Astrocyte (in vitro differentiated cells and primary cell): ENCODE data around the gene ALDH3B2. TPM values are rescaled to one million over a fixed set of nuclear protein-coding genes. Genes with fewer than 3 reads are reported as not detected.

ENCODE experiments used
- DNase-seq: peaks from one replicate; pipeline ENCODE4 v3.0.0-alpha.2; 2010; ENCODE audit warnings: low read depth
- FAIRE-seq: peaks from 2 replicates; lab custom pipeline; 2011; peaks lifted over from hg19 to GRCh38; lab: Jason Lieb, UNC
- H2AFZ ChIP-seq: 2 replicates; pipeline ENCODE4 v1.6.0; 2012; ENCODE audit warnings: low read depth, low read length, inconsistent platforms
- H3K27ac ChIP-seq: 2 replicates; pipeline ENCODE4 v1.5.1; 2011; ENCODE audit warnings: low read depth, low read length, inconsistent platforms
- H3K27me3 ChIP-seq: 2 replicates; pipeline ENCODE4 v1.6.0; 2011; ENCODE audit warnings: low read length, inconsistent platforms; ENCODE audit not compliant: insufficient read depth
- H3K36me3 ChIP-seq: 2 replicates; pipeline ENCODE4 v1.5.1; 2011; ENCODE audit warnings: low read length, inconsistent platforms; ENCODE audit not compliant: insufficient read depth
- H3K4me1 ChIP-seq: 2 replicates; pipeline ENCODE4 v1.5.1; 2011; ENCODE audit warnings: low read length, inconsistent platforms; ENCODE audit not compliant: insufficient read depth
- H3K4me2 ChIP-seq: 2 replicates; pipeline ENCODE4 v1.6.0; 2012; ENCODE audit warnings: low read length, inconsistent platforms
- H3K4me3 ChIP-seq: 2 replicates; pipeline ENCODE4 v1.5.1; 2011; ENCODE audit warnings: low read depth, mild to moderate bottlenecking, low read length, inconsistent platforms; ENCODE audit not compliant: insufficient read depth
- H3K79me2 ChIP-seq: 2 replicates; pipeline ENCODE4 v1.6.0; 2012; ENCODE audit warnings: mild to moderate bottlenecking, low read length, inconsistent platforms; ENCODE audit not compliant: insufficient read depth
- H3K9ac ChIP-seq: 2 replicates; pipeline ENCODE4 v1.6.0; 2012; ENCODE audit warnings: mild to moderate bottlenecking, low read length, inconsistent platforms
- H3K9me3 ChIP-seq: 2 replicates; pipeline ENCODE4 v1.5.1; 2012; ENCODE audit warnings: low read depth, mild to moderate bottlenecking, low read length, inconsistent platforms; ENCODE audit not compliant: insufficient read depth
- H4K20me1 ChIP-seq: 2 replicates; pipeline ENCODE4 v1.6.0; 2012; ENCODE audit warnings: low read length, inconsistent platforms; ENCODE audit not compliant: insufficient read depth
- H3K27ac Mint-ChIP-seq: one replicate; pipeline ENCODE4 v1.8.0; 2021; ENCODE audit warnings: mild to moderate bottlenecking, mixed read lengths; ENCODE audit not compliant: unreplicated experiment
- H3K27me3 Mint-ChIP-seq: one replicate; pipeline ENCODE4 v1.8.0; 2021; ENCODE audit warnings: low read depth, mixed read lengths; ENCODE audit not compliant: unreplicated experiment
- H3K36me3 Mint-ChIP-seq: one replicate; pipeline ENCODE4 v1.8.0; 2021; ENCODE audit warnings: low read depth, mixed read lengths; ENCODE audit not compliant: unreplicated experiment
- H3K4me1 Mint-ChIP-seq: one replicate; pipeline ENCODE4 v1.8.0; 2021; ENCODE audit warnings: low read depth, mixed read lengths; ENCODE audit not compliant: unreplicated experiment
- H3K4me3 Mint-ChIP-seq: one replicate; pipeline ENCODE4 v1.8.0; 2021; ENCODE audit warnings: mild to moderate bottlenecking, moderate library complexity, mixed read lengths; ENCODE audit not compliant: unreplicated experiment
- H3K9me3 Mint-ChIP-seq: one replicate; pipeline ENCODE4 v1.8.0; 2021; ENCODE audit warnings: mild to moderate bottlenecking, mixed read lengths; ENCODE audit not compliant: unreplicated experiment
- CTCF ChIP-seq: IDR thresholded peaks from 2 replicates; pipeline ENCODE4 v1.5.1; 2011; ENCODE audit warnings: low read depth, mild to moderate bottlenecking, inconsistent platforms, low read length, moderate library complexity; ENCODE audit not compliant: insufficient read depth
- EZH2 ChIP-seq: IDR thresholded peaks from 2 replicates; pipeline ENCODE4 v1.6.1; 2012; ENCODE audit warnings: mild to moderate bottlenecking, low read length, inconsistent platforms; ENCODE audit not compliant: insufficient read depth
- total RNA-seq: library from RNA; stranded (reverse); gene quantifications from 2 replicates; pipeline ENCODE4 v1.2.1, GENCODE V29; 2021

Gene ALDH3B2
- total RNA-seq, 1 donor from 2014 or later: not detected

DNA sequence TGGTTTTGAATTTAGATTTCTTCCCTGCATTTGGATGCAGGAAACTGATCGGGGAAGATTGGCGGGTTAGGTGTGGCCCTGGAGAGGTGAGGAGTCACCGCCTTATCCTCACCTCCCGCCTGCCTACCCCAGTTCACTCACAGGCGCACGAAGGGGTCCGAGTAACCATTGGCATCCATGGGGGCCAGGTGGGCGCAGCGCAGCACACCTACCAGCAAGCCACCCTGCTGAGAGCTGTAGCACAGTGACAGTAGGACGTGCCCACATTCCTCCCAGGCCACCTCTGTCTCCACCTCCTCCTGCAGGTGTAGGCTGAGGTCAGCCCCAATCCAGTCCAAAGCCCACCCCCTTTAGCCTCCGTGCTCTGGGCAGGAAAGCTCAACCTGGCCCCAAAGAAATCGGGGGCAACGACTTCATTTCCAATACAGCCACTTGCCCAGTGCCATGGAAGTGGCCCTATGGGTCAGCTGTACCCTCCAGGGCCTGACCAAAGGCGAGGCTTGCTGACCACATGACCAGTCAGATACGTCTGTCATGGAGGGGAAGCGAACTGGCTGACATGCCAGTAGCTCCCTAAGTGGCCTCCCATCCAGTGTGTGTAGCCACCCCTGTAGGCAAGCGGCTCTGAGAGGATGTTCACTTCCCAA is 61.0 kb downstream of the ALDH3B2 start:
- Histone ChIP-seq H3K27me3 (peaks cover 13% of the 10 kb centered on the region), H3K9ac (no peak overlapping the region), H3K4me2 (peak overlapping the region; percentile 55), H3K9me3 (no peaks in the 10 kb centered on the region), H3K36me3 (peaks cover 6% of the 10 kb centered on the region), H3K79me2 (peaks cover 2% of the 10 kb centered on the region), H3K4me3 (no peak overlapping the region), H3K4me1 (peaks cover 4% of the 10 kb centered on the region), H2AFZ (no peak overlapping the region), H3K27ac (no peak overlapping the region), H4K20me1 (no peaks in the 10 kb centered on the region)
- Mint-ChIP-seq H3K27ac (no peak overlapping the region), H3K4me3 (no peak overlapping the region), H3K9me3 (peaks cover 2% of the 10 kb centered on the region), H3K4me1 (no peaks in the 10 kb centered on the region), H3K36me3 (peaks cover 2% of the 10 kb centered on the region), H3K27me3 (peaks cover 14% of the 10 kb centered on the region)
- TF ChIP-seq EZH2 (no peak), CTCF (no peak)
- DNase-seq (no peak), FAIRE-seq (no peak)

GRCh38 chr11:67612751-67613150 is 61.7 kb downstream of the ALDH3B2 start:
- DNase-seq: no peak
- H3K4me1 Mint-ChIP-seq: peaks cover 3% of the 10 kb centered on the region
- no peak overlapping the region for H2AFZ ChIP-seq
- no peak overlapping the region for H3K4me2 ChIP-seq
- no peak overlapping the region for H3K27ac Mint-ChIP-seq
- H3K4me1 ChIP-seq: peaks cover 7% of the 10 kb centered on the region
- peaks cover 8% of the 10 kb centered on the region for H3K27me3 ChIP-seq
- FAIRE-seq: no peak
- peaks cover 6% of the 10 kb centered on the region for H3K36me3 ChIP-seq
- no peak overlapping the region for H3K9ac ChIP-seq
- no peak overlapping the region for H3K4me3 Mint-ChIP-seq
- H3K9me3 ChIP-seq: no peaks in the 10 kb centered on the region
- H3K27ac ChIP-seq: no peak overlapping the region
- peaks cover 9% of the 10 kb centered on the region for H3K27me3 Mint-ChIP-seq
- TF ChIP-seq CTCF: no peak
- TF ChIP-seq EZH2: no peak
- no peaks in the 10 kb centered on the region for H3K9me3 Mint-ChIP-seq
- H4K20me1 ChIP-seq: no peaks in the 10 kb centered on the region
- H3K79me2 ChIP-seq: peaks cover 7% of the 10 kb centered on the region
- no peak overlapping the region for H3K4me3 ChIP-seq
- H3K36me3 Mint-ChIP-seq: peaks cover 2% of the 10 kb centered on the region

Other genes with a start within 250 kb of the ALDH3B2 start
- 52.9 and 57.0 TPM in 2 replicates for gene RPS6KB2, start 246.1 kb downstream of the ALDH3B2 start, total RNA-seq
- 1.7 and 2.3 TPM in 2 replicates for gene PTPRCAP, start 236.9 kb downstream of the ALDH3B2 start, total RNA-seq
- 102 and 124 TPM in 2 replicates for gene CORO1B, start 231.1 kb downstream of the ALDH3B2 start, total RNA-seq
- gene GPR152, start 221.9 kb downstream of the ALDH3B2 start, total RNA-seq: not detected in 2 replicates
- not detected in 2 replicates for gene CABP4, start 219.3 kb downstream of the ALDH3B2 start, total RNA-seq
- 38.0 and 48.1 TPM in 2 replicates for gene TMEM134, start 205.4 kb downstream of the ALDH3B2 start, total RNA-seq
- 42.1 and 43.6 TPM in 2 replicates for gene AIP, start 191.6 kb downstream of the ALDH3B2 start, total RNA-seq
- gene PITPNM1, start 169.3 kb downstream of the ALDH3B2 start, total RNA-seq: 61.1 and 71.5 TPM in 2 replicates
- gene CDK2AP2, start 166.5 kb downstream of the ALDH3B2 start, total RNA-seq: 36.1 and 45.0 TPM in 2 replicates
- gene CABP2, start 151.2 kb downstream of the ALDH3B2 start, total RNA-seq: not detected in 2 replicates
- gene GSTP1, start 90.8 kb downstream of the ALDH3B2 start, total RNA-seq: 1,173 and 1,365 TPM in 2 replicates
- 117 and 118 TPM in 2 replicates for gene NDUFV1, start 67.7 kb downstream of the ALDH3B2 start, total RNA-seq
- gene NUDT8, start 44.7 kb downstream of the ALDH3B2 start, total RNA-seq: 3.0 and 4.5 TPM in 2 replicates
- not detected in 2 replicates for gene TBX10, start 34.9 kb downstream of the ALDH3B2 start, total RNA-seq
- gene ACY3, start 23.9 kb downstream of the ALDH3B2 start, total RNA-seq: not detected in 2 replicates